Measurements from ENCODE around the gene HACL1.

DNA sequence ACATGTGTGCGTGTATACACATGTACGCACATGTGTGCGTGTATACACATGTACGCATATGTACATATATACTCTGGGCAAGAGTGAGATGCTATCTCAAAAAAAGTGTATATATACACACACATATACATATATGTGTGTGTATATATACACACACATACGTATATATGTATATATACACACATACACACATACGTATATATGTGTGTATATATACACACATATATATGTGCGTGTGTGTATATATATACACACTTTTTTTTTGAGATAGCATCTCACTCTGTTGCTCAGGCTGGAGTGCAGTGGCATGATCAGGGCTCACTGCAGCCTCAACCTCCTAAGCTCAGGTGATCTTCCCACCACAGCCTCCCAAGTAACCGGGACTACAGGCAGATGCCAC lies 8.4 kb downstream of the HACL1 start:
- TF ChIP-seq, protein P1, sequence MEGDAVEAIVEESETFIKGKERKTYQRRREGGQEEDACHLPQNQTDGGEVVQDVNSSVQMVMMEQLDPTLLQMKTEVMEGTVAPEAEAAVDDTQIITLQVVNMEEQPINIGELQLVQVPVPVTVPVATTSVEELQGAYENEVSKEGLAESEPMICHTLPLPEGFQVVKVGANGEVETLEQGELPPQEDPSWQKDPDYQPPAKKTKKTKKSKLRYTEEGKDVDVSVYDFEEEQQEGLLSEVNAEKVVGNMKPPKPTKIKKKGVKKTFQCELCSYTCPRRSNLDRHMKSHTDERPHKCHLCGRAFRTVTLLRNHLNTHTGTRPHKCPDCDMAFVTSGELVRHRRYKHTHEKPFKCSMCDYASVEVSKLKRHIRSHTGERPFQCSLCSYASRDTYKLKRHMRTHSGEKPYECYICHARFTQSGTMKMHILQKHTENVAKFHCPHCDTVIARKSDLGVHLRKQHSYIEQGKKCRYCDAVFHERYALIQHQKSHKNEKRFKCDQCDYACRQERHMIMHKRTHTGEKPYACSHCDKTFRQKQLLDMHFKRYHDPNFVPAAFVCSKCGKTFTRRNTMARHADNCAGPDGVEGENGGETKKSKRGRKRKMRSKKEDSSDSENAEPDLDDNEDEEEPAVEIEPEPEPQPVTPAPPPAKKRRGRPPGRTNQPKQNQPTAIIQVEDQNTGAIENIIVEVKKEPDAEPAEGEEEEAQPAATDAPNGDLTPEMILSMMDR (optimal IDR thresholded peaks at IDR 0.05 in 1 of 3, IDR thresholded peaks at IDR 0.05 in 1 of 3, conservative IDR thresholded peaks at IDR 0.05 in 1 of 3; ENCODE audit: extremely low read depth in 1 of 3, insufficient read depth in 2 of 3, low read length in 3 of 3), result no peak
- TF ChIP-seq EZH2 (IDR thresholded peaks at IDR 0.05; ENCODE audit: low read length), result no peak
